Caco-2 (cell line): ENCODE measurements around the gene LRRC4. TPM values are rescaled to one million over a fixed set of nuclear protein-coding genes. Genes with fewer than 3 reads are reported as not detected.

Source experiments
- BruUV-seq: library from RNA; stranded (reverse); fragments of 400-500 nt; replicated peaks from 2 replicates; lab custom pipeline; 2021; lab: Mats Ljungman, UMichigan
- CTCF ChIA-PET: fragments of 300-600 bp; sonication (Branson Sonifier 250); formaldehyde crosslinking; loops from one replicate; lab custom pipeline; 2022; ENCODE audit warnings: antibody characterized with exemption; lab: Charles Lee
- POLR2A ChIA-PET: fragments of 300-600 bp; sonication (Branson Sonifier 250); formaldehyde crosslinking; loops from one replicate; lab custom pipeline; 2022; ENCODE audit warnings: antibody characterized with exemption; lab: Charles Lee
- DNase-seq, 2 experiments: peaks; one replicate each; pipeline versions ENCODE4 v3.0.0 to v3.0.0-alpha.2; 2020 to 2022
- H3K27me3 ChIP-seq: replicated peaks from 2 replicates; pipeline ENCODE4 v1.6.0; 2011; ENCODE audit warnings: low read length; ENCODE audit not compliant: control insufficient read depth, insufficient read depth
- H3K36me3 ChIP-seq: 2 replicates; pipeline ENCODE4 v1.5.1; 2011; ENCODE audit warnings: low read length; ENCODE audit not compliant: control insufficient read depth, insufficient read depth
- H3K4me1 ChIP-seq: fragments of 250-450 bp; sonication (Bioruptor Pico); 2 replicates; pipeline ENCODE4 v1.5.1; 2020; ENCODE audit warnings: mild to moderate bottlenecking
- H3K4me3 ChIP-seq: 2 replicates; pipeline ENCODE4 v1.5.1; 2011; ENCODE audit warnings: low read depth, mild to moderate bottlenecking, control low read depth, low read length
- H3K9me3 ChIP-seq: fragments of 250-450 bp; sonication (Bioruptor Pico); 2 replicates; pipeline ENCODE4 v1.5.1; 2020; ENCODE audit warnings: mild to moderate bottlenecking, moderate library complexity
- H3K27ac Mint-ChIP-seq: one replicate; pipeline ENCODE4 v1.8.0; 2022; ENCODE audit warnings: mixed read lengths; ENCODE audit not compliant: unreplicated experiment
- H3K27me3 Mint-ChIP-seq: one replicate; pipeline ENCODE4 v1.8.0; 2022; ENCODE audit warnings: mixed read lengths; ENCODE audit not compliant: insufficient read depth, unreplicated experiment
- H3K36me3 Mint-ChIP-seq: one replicate; pipeline ENCODE4 v1.8.0; 2022; ENCODE audit warnings: mild to moderate bottlenecking, mixed read lengths; ENCODE audit not compliant: insufficient read depth, unreplicated experiment
- H3K4me1 Mint-ChIP-seq: one replicate; pipeline ENCODE4 v1.8.0; 2022; ENCODE audit warnings: low read depth, mixed read lengths; ENCODE audit not compliant: unreplicated experiment
- H3K4me3 Mint-ChIP-seq: one replicate; pipeline ENCODE4 v1.8.0; 2022; ENCODE audit warnings: mild to moderate bottlenecking, moderate library complexity, mixed read lengths; ENCODE audit not compliant: unreplicated experiment
- H3K9me3 Mint-ChIP-seq: one replicate; pipeline ENCODE4 v1.8.0; 2022; ENCODE audit warnings: mixed read lengths; ENCODE audit not compliant: unreplicated experiment
- intact Hi-C: fragments of 100-400 bp; cut with micrococcal nuclease; formaldehyde crosslinking; loops from one replicate; pipeline ENCODE4 v1.10.0; 2022; ENCODE audit not compliant: unreplicated experiment
- total RNA-seq: library from RNA; stranded (reverse); gene quantifications from 2 replicates; pipeline ENCODE4 v1.2.3, GENCODE V29; 2022
- TF ChIP-seq, protein P1 (sequence below), 2 experiments: fragments of 200-600 bp in 1 of 2; IDR thresholded peaks; 1 replicate in 1 of 2; 2 replicates in 1 of 2; pipeline versions ENCODE4 v1.5.1 to v1.8.0; 2011 to 2022; ENCODE audit warnings: antibody characterized with exemption in 1 of 2, control low read depth in 1 of 2, inconsistent platforms in 1 of 2, low read depth in 1 of 2, low read length in 1 of 2, mild to moderate bottlenecking in 1 of 2, moderate library complexity in 1 of 2; ENCODE audit not compliant: insufficient read depth in 1 of 2, severe bottlenecking in 1 of 2, unreplicated experiment in 1 of 2

The LRRC4 gene
- total RNA-seq, 1 experiment from 2014 or later: not detected

DNA sequence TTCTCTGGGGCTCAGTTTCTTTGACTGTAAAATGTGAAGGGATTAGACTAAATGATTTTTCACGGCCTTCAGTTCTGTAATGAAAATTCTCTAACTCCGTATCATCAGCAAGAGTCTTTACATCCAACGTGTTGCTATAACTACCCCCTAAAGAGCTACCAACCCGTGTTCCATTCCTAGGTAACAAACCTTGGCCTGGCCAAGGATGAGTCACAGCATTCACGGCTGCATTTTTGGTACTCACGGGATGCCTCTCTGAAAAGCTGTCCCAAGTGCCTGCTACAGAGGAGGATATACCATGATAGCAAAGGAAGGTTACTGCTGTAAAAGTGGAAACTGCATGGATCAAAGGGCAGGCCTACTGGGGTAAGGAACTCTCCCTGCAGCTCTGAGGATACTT is 5.9 kb downstream of the LRRC4 start:
- Histone ChIP-seq H3K27me3 (no peaks in the 10 kb centered on the region), H3K4me1 (peaks cover 5% of the 10 kb centered on the region; the same call in 1 of the 2 replicates), H3K4me3 (no peak overlapping the region), H3K9me3 (no peaks in the 10 kb centered on the region), H3K36me3 (peaks cover 5% of the 10 kb centered on the region; the same call in 1 of the 2 replicates)
- POLR2A ChIA-PET: no interaction called here
- H3K27ac Mint-ChIP-seq: peak overlapping the region; percentile 17
- intact Hi-C loops: no loop called here
- TF ChIP-seq, protein P1, sequence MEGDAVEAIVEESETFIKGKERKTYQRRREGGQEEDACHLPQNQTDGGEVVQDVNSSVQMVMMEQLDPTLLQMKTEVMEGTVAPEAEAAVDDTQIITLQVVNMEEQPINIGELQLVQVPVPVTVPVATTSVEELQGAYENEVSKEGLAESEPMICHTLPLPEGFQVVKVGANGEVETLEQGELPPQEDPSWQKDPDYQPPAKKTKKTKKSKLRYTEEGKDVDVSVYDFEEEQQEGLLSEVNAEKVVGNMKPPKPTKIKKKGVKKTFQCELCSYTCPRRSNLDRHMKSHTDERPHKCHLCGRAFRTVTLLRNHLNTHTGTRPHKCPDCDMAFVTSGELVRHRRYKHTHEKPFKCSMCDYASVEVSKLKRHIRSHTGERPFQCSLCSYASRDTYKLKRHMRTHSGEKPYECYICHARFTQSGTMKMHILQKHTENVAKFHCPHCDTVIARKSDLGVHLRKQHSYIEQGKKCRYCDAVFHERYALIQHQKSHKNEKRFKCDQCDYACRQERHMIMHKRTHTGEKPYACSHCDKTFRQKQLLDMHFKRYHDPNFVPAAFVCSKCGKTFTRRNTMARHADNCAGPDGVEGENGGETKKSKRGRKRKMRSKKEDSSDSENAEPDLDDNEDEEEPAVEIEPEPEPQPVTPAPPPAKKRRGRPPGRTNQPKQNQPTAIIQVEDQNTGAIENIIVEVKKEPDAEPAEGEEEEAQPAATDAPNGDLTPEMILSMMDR (IDR thresholded peaks at IDR 0.05; ENCODE audit: insufficient read depth in 1 of 2, low read depth in 1 of 2, low read length in 1 of 2, severe bottlenecking in 1 of 2, unreplicated experiment in 1 of 2): no peak
- BruUV-seq: no TSS peak
- H3K4me3 Mint-ChIP-seq: no peak overlapping the region
- DNase-seq: no peak
- CTCF ChIA-PET: no interaction called here
- H3K9me3 Mint-ChIP-seq: no peaks in the 10 kb centered on the region
- H3K4me1 Mint-ChIP-seq: peaks cover 22% of the 10 kb centered on the region
- H3K36me3 Mint-ChIP-seq: peaks cover 51% of the 10 kb centered on the region
- no peaks in the 10 kb centered on the region for H3K27me3 Mint-ChIP-seq

DNA sequence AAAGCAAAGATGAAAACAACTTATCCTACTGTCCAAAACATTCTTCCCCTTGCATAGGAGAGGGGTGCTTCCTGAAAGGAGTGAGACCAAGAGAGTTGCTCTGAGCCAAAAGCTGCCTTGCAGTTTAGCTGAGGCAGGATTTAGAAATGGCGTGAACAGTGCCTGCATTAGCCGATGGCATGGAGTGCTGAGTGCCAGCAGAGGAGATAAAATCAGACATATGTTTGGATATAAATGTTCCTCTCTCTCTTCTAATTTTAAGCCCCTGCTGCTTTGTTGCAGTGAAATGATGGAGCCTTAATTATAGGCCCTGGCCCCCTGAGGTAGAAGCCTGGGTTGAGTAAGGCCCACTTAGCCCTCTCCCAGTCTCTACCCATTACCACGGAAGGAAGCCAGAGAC is 7.1 kb downstream of the LRRC4 start:
- H3K9me3 ChIP-seq: no peaks in the 10 kb centered on the region
- peaks cover 45% of the 10 kb centered on the region for H3K36me3 Mint-ChIP-seq
- no TSS peak for BruUV-seq
- TF ChIP-seq, protein P1 (IDR thresholded peaks at IDR 0.05; ENCODE audit: insufficient read depth in 1 of 2, low read depth in 1 of 2, low read length in 1 of 2, severe bottlenecking in 1 of 2, unreplicated experiment in 1 of 2): no peak
- no peaks in the 10 kb centered on the region for H3K27me3 Mint-ChIP-seq
- CTCF ChIA-PET: no interaction called here
- intact Hi-C loops: no loop called here
- DNase-seq: no peak
- H3K27me3 ChIP-seq: no peaks in the 10 kb centered on the region
- no peaks in the 10 kb centered on the region for H3K9me3 Mint-ChIP-seq
- H3K4me1 Mint-ChIP-seq: peaks cover 22% of the 10 kb centered on the region
- peaks cover 2% of the 10 kb centered on the region for H3K36me3 ChIP-seq
- no peak overlapping the region for H3K27ac Mint-ChIP-seq
- peaks cover 5% of the 10 kb centered on the region; the same call in 1 of the 2 replicates for H3K4me1 ChIP-seq
- no peak overlapping the region for H3K4me3 Mint-ChIP-seq
- no peak overlapping the region for H3K4me3 ChIP-seq
- POLR2A ChIA-PET: no interaction called here

DNA sequence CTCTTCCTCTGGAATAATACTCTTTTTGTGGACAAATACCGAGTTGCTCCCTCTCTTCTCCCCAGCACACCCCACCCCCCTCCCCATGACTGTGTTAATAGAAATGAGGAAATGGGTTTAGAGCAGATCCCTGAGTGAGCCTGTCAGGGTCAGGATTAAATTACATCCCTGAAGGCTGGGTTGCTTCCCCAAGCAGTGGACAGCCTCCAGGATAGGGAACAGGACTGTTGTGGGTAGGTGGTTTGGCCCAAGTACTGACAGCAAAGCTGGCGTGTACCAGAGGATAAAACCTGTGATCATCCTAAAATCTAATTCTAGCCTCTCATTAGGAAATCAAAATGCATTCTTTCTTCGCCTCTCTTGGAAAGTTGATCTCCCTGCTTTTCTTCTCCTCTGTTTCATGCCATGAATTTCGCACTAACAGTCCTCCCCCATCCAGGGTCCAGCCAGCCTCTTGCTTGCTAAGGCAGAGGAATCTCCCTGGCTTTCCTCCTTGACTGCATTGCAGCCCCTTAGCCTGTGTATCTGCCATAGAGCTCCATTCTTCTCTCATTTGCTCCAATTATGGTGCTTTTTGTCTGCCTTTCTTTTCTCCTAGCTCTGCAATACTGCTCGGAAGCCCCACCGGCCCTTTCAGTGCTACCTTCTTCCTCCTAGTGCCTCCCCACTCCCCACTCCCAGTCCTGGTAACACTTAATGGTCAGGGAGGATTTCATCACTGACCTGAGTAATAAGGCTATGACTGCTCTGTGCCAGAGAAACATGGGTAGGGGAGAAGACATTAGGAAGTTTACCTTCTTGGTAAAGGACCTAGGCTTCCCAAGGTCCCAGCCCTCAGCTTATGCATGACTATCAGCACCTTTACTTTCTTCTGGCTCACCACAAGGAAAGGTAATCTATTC is 8.4 kb downstream of the LRRC4 start:
- Histone ChIP-seq H3K27me3 (no peaks in the 10 kb centered on the region), H3K9me3 (no peaks in the 10 kb centered on the region), H3K4me3 (no peak overlapping the region), H3K4me1 (peaks cover 5% of the 10 kb centered on the region; the same call in 1 of the 2 replicates), H3K36me3 (peaks cover 2% of the 10 kb centered on the region)
- ChIA-PET POLR2A (no interaction called here), CTCF (no interaction called here)
- TF ChIP-seq, protein P1 (IDR thresholded peaks at IDR 0.05; ENCODE audit: insufficient read depth in 1 of 2, low read depth in 1 of 2, low read length in 1 of 2, severe bottlenecking in 1 of 2, unreplicated experiment in 1 of 2): no peak
- intact Hi-C loops: no loop called here
- H3K9me3 Mint-ChIP-seq: no peaks in the 10 kb centered on the region
- H3K27ac Mint-ChIP-seq: no peak overlapping the region
- H3K4me1 Mint-ChIP-seq: peaks cover 22% of the 10 kb centered on the region
- H3K36me3 Mint-ChIP-seq: peaks cover 40% of the 10 kb centered on the region
- no peak overlapping the region for H3K4me3 Mint-ChIP-seq
- no peak for DNase-seq
- BruUV-seq: no TSS peak
- no peaks in the 10 kb centered on the region for H3K27me3 Mint-ChIP-seq
